OCI-LY3 (cell line): ENCODE results near the gene CFAP57.

ENCODE experiments used
- EZH2phosphoT487 ChIP-seq: fragments of 200-600 bp; shearing (Covaris generic); IDR thresholded peaks from 2 replicates; pipeline ENCODE4 v1.6.1; 2018; ENCODE audit warnings: antibody characterized with exemption, mixed run types, low read depth
- TF ChIP-seq, protein P1 (sequence below): fragments of 200-600, 300-600 bp; sonication (generic); IDR thresholded peaks from 2 replicates; pipeline ENCODE4 v1.5.1; 2014; ENCODE audit warnings: antibody characterized with exemption, low read length, low read depth

DNA sequence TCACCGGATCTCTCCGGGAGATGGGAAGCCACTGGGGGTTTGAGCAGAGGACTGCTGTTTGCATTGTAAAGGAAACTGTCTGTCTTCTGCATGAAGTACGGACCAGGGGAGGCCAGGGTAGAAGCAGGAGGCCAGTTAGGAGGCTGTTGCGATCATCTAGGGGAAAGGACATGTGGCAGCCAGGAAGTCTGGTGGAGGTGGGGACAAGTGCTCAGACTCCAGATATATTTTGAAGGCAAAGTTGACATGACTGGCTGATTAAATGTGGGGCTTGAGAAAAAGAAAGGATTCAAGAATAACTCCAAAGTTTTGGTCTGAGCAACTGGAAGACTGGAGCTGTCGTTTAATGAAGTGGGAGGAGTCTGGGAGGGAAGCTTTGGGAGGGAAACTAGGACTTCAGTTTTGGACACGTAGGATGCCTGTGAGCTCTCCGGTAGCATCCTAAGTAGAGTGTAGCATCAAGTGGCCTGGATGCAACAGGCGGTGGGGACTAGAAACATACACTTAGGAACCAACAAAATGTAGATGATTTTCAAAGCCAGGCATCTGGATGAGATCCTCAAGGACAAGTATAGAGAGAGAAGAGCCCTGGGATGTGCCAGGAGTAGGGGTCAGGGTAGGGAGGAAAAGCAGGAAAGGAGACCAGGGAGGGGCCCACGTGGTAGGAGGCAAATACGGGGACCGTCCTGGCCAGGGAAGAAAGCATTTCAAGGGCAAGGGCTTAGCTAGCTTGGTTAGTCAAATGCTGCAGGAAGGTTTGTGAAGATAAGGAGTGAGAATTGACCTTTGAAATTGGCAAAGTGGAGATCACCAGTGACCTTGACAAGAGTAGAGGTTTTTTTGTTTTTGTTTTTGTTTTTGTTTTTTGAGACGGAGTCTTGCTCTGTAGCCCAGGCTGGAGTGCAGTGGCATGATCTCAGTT lies 116.9 kb downstream of the CFAP57 start:
- no peak for TF ChIP-seq EZH2phosphoT487
- TF ChIP-seq, protein P1, sequence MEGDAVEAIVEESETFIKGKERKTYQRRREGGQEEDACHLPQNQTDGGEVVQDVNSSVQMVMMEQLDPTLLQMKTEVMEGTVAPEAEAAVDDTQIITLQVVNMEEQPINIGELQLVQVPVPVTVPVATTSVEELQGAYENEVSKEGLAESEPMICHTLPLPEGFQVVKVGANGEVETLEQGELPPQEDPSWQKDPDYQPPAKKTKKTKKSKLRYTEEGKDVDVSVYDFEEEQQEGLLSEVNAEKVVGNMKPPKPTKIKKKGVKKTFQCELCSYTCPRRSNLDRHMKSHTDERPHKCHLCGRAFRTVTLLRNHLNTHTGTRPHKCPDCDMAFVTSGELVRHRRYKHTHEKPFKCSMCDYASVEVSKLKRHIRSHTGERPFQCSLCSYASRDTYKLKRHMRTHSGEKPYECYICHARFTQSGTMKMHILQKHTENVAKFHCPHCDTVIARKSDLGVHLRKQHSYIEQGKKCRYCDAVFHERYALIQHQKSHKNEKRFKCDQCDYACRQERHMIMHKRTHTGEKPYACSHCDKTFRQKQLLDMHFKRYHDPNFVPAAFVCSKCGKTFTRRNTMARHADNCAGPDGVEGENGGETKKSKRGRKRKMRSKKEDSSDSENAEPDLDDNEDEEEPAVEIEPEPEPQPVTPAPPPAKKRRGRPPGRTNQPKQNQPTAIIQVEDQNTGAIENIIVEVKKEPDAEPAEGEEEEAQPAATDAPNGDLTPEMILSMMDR = no peak
